ENCODE data around the gene ANKRD39.
A peak's percentile ranks its signal among the peaks of the same experiment; 100 is the strongest.
"Not testable (repeated sequence)": the region's sequence is repeated elsewhere in the genome, so short reads cannot be mapped to it uniquely, and the experiment has no call there.

Gene ANKRD39

GRCh38 chr2:96869822-96870625, 12.2 kb upstream of the ANKRD39 start, which contains the start of gene SEMA4C:
Gene SEMA4C, minus strand, starts transcription at chr2:96870080. Its CDS starts 2,194 bp downstream, at chr2:96867886.
- Mint-ChIP-seq H3K4me1 (peaks cover 53% of the 10 kb centered on the region), H3K4me3 (peak within 1 kb of the TSS; percentile 82), H3K36me3 (ENCODE audit: low read depth) (no peaks in the 10 kb centered on the region), H3K9me3 (no peaks in the 10 kb centered on the region), H3K27ac (peak within 1 kb of the TSS; percentile 63), H3K27me3 (peaks cover 6% of the 10 kb centered on the region)
- ATAC-seq (no peak), DNase-seq (peak; percentile 53)

GRCh38 chr2:96869281-96869821, 11.5 kb upstream of the ANKRD39 start:
- no peaks in the 10 kb centered on the region for H3K9me3 Mint-ChIP-seq
- no peak for DNase-seq
- peak overlapping the region; percentile 82 for H3K4me3 Mint-ChIP-seq
- ATAC-seq, result no peak
- peaks cover 6% of the 10 kb centered on the region for H3K27me3 Mint-ChIP-seq
- H3K27ac Mint-ChIP-seq, result no peak overlapping the region
- H3K4me1 Mint-ChIP-seq, result peaks cover 46% of the 10 kb centered on the region
- H3K36me3 Mint-ChIP-seq (ENCODE audit: low read depth), result no peaks in the 10 kb centered on the region

GRCh38 chr2:96868555-96869280, 10.9 kb upstream of the ANKRD39 start:
- DNase-seq, result peak; percentile 72
- H3K36me3 Mint-ChIP-seq (ENCODE audit: low read depth), result no peaks in the 10 kb centered on the region
- H3K9me3 Mint-ChIP-seq, result no peaks in the 10 kb centered on the region
- peak; percentile 57 for ATAC-seq
- peaks cover 6% of the 10 kb centered on the region for H3K27me3 Mint-ChIP-seq
- peak overlapping the region; percentile 77 for H3K27ac Mint-ChIP-seq
- peak overlapping the region; percentile 82 for H3K4me3 Mint-ChIP-seq
- peaks cover 40% of the 10 kb centered on the region for H3K4me1 Mint-ChIP-seq

DNA sequence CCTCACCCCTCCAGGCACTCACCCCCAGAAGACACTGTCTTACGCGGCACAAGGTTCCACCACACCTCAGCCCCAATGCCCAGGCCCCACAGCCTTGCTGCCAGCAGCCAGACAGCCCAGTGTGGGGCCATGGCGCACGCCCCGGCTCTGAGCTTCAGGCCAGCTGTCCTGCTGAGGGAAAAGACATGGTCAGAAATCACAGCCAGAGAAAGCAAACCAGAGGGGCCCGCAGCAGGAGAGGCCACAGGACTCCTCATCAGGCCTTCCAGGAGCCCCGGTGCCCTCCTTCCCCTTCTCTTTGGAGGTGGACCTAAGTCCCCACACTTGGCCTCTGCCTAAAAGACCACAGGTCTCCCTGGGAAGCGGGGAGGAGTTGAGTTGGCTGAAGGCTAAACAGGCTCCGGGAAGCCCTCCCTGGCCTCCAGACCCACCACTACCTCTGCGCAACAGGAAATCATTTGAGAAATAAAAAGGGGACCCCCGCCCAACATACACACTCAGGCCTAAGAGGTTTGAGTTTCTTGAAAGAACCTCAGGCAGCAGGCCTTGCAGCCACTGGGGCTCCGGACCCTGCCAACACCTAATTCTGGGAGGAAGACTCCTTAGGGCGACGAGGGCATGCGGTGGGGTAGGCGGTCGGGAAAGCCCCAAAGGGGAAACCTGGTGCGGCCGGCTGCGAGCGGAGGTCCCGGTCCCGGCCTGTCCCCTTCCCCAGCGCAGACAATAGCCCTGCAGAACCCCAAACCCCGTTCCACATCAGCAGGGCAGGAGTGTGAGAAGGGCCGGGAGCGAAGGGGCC, 10.1 kb upstream of the ANKRD39 start:
- Mint-ChIP-seq H3K9me3 (no peaks in the 10 kb centered on the region), H3K27ac (peak overlapping the region; percentile 77), H3K4me1 (peaks cover 33% of the 10 kb centered on the region), H3K36me3 (ENCODE audit: low read depth) (no peaks in the 10 kb centered on the region), H3K27me3 (peaks cover 6% of the 10 kb centered on the region), H3K4me3 (peak overlapping the region; percentile 82)
- ATAC-seq (peak; percentile 5), DNase-seq (peak; percentile 61)

GRCh38 chr2:96866986-96867755, 9.4 kb upstream of the ANKRD39 start:
- Mint-ChIP-seq H3K9me3 (no peaks in the 10 kb centered on the region), H3K4me3 (peak overlapping the region; percentile 82), H3K36me3 (ENCODE audit: low read depth) (peaks cover under 1% of the 10 kb centered on the region), H3K27me3 (peaks cover 6% of the 10 kb centered on the region), H3K4me1 (peaks cover 26% of the 10 kb centered on the region), H3K27ac (no peak overlapping the region)
- DNase-seq (no peak), ATAC-seq (no peak)

- DNase-seq, result no peak
- peaks cover 4% of the 10 kb centered on the region for H3K36me3 Mint-ChIP-seq (ENCODE audit: low read depth)
- no peak overlapping the region for H3K27ac Mint-ChIP-seq
- ATAC-seq, result no peak
- H3K4me1 Mint-ChIP-seq, result peaks cover 26% of the 10 kb centered on the region
- no peak overlapping the region for H3K4me3 Mint-ChIP-seq
- peaks cover 6% of the 10 kb centered on the region for H3K27me3 Mint-ChIP-seq
- no peaks in the 10 kb centered on the region for H3K9me3 Mint-ChIP-seq
These were observed 8.8 kb upstream of the ANKRD39 start for GRCh38 chr2:96866586-96866985.

- Mint-ChIP-seq H3K27ac (no peak overlapping the region), H3K9me3 (no peaks in the 10 kb centered on the region), H3K27me3 (peaks cover 3% of the 10 kb centered on the region), H3K36me3 (ENCODE audit: low read depth) (peaks cover 4% of the 10 kb centered on the region), H3K4me1 (peaks cover 24% of the 10 kb centered on the region), H3K4me3 (no peak overlapping the region)
- no peak for ATAC-seq
- DNase-seq, result no peak
These were observed 8.3 kb upstream of the ANKRD39 start for GRCh38 chr2:96866149-96866548.

GRCh38 chr2:96865654-96866053, 7.8 kb upstream of the ANKRD39 start:
- DNase-seq (no peak), ATAC-seq (no peak)
- H3K4me3 Mint-ChIP-seq, result no peak overlapping the region
- H3K36me3 Mint-ChIP-seq (ENCODE audit: low read depth), result peaks cover 4% of the 10 kb centered on the region
- H3K27me3 Mint-ChIP-seq, result no peaks in the 10 kb centered on the region
- H3K27ac Mint-ChIP-seq, result no peak overlapping the region
- peaks cover 19% of the 10 kb centered on the region for H3K4me1 Mint-ChIP-seq
- no peaks in the 10 kb centered on the region for H3K9me3 Mint-ChIP-seq

DNA sequence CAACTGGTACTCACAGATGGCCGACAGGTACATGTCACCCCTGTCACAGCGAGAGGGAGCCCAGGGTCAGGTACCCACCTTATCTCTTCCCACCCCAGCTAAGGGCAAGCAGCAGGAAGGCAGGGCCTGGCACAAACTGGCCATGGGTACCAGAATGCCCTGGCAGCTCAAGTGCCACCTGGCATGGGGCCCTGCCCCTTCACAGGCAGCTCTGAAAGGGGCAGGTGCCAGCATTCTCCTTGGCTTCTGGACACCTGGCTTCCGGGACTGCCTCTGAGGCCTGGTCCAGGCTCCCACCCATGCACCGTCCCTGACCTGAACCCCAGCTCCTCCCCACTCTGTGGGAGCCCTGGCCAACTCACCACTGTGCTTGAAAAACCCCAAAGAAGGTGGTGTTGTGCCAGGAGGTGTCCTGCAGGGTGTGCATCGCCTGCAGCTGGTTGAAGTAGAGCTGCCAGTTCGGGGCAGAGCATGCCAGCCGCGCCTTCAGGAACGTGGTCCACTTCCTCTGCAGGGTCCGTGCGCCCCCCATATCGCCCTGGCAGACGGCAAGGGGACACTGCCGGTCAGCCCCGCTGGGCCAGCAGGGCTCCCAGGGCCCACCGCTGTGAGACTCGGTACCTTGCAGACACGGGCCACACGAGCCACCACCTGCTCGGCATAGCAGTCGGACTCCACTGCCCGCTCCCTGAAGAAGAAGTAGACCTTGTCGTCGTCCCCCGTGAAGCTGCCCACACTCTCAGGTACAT, 6.7 kb upstream of the ANKRD39 start:
- Mint-ChIP-seq H3K9me3 (no peaks in the 10 kb centered on the region), H3K27ac (no peak overlapping the region)

DNA sequence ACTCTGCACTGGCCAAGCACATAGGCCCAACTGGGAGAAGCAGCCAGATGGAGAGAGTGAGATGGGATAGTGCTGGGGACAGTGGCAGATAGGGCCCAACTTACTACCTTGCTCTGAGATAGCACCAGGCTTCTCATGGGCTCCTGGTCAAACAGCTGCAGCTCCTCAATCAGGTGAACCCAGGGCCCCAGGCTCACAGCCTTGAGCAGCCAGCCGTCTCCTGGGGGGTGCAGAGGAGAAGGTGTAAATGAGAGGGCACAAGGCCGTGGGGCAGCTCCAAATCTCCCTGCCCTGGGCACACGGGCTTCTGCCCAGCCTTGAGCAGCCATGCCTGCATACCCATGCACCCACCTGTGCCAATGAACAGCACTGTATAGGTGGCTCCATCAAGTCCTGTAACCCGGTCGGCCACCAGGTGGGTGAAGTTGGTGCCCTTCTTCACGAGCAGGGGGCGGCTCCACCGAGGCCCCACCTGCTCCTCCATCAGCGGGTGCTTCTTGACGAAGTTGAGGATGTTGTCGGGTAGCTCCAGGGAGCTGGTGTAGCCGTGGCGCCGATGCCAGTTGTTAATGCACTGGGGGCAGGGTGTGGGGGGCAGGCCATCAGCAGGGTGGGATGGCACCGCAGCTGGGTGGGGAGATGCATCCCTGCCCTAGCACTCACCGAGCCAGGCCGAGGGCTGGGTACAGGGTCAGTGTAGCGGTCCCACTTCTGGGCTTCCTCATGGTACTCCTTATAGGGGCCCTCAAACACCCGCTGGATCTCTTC, 5.9 kb upstream of the ANKRD39 start:
- H3K4me3 Mint-ChIP-seq, result no peak overlapping the region
- peak overlapping the region; percentile 31 for H3K27ac Mint-ChIP-seq
- DNase-seq, result no peak
- no peaks in the 10 kb centered on the region for H3K9me3 Mint-ChIP-seq
- ATAC-seq, result no peak
- H3K4me1 Mint-ChIP-seq, result peaks cover 30% of the 10 kb centered on the region
- no peaks in the 10 kb centered on the region for H3K27me3 Mint-ChIP-seq
- peaks cover 4% of the 10 kb centered on the region for H3K36me3 Mint-ChIP-seq (ENCODE audit: low read depth)

More for the DNA sequence above, 6.7 kb upstream of the ANKRD39 start:
- ATAC-seq (no peak), DNase-seq (no peak)
- H3K36me3 Mint-ChIP-seq (ENCODE audit: low read depth), result peaks cover 4% of the 10 kb centered on the region
- H3K4me3 Mint-ChIP-seq, result no peak overlapping the region
- H3K4me1 Mint-ChIP-seq, result peaks cover 25% of the 10 kb centered on the region
- no peaks in the 10 kb centered on the region for H3K27me3 Mint-ChIP-seq

DNA sequence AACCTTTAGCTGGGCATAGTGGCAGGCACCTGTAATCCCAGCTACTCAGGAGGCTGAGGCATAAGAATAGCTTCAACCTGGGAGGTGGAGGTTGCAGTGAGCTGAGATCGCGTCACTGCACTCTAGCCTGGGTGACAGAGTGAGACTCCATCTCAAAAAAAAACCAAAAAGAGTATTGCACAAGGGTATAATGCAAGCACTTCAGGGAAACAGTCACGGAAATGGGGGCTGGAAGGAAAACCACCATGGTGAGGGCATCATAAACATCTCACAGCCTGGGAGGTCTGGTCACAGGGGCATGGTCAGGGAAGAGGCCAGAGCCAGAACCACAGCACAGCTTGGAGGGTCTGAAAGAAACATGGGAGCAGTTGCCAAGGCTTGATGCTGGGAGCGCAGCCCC, 5.2 kb upstream of the ANKRD39 start:
- not testable (repeated sequence) for H3K27ac Mint-ChIP-seq; H3K4me3 Mint-ChIP-seq; DNase-seq; H3K36me3 Mint-ChIP-seq (ENCODE audit: low read depth); ATAC-seq; H3K27me3 Mint-ChIP-seq; H3K9me3 Mint-ChIP-seq
- H3K4me1 Mint-ChIP-seq, result peaks cover 31% of the 10 kb centered on the region

GRCh38 chr2:96861074-96861473, 3.3 kb upstream of the ANKRD39 start:
- Mint-ChIP-seq H3K36me3 (ENCODE audit: low read depth) (peaks cover 4% of the 10 kb centered on the region), H3K27me3 (no peaks in the 10 kb centered on the region), H3K4me1 (peaks cover 27% of the 10 kb centered on the region), H3K9me3 (no peaks in the 10 kb centered on the region), H3K27ac (no peak overlapping the region), H3K4me3 (no peak overlapping the region)
- DNase-seq (no peak), ATAC-seq (no peak)
